Activated naive CD8-positive, alpha-beta T cell treated with anti-CD3 and anti-CD28 coated beads for 36 hours (primary cell): ENCODE data around the gene PCSK1N. TPM values are rescaled to one million over a fixed set of nuclear protein-coding genes. Genes with fewer than 3 reads are reported as not detected.

ENCODE experiments used
- DNase-seq: peaks from one replicate; pipeline ENCODE4 v3.0.0; 2021
- H3K27ac Mint-ChIP-seq: one replicate; pipeline ENCODE4 v1.8.0; 2022; ENCODE audit warnings: mild to moderate bottlenecking, moderate library complexity, mixed read lengths
- H3K27me3 Mint-ChIP-seq: one replicate; pipeline ENCODE4 v1.8.0; 2022; ENCODE audit warnings: mild to moderate bottlenecking, mixed read lengths
- H3K36me3 Mint-ChIP-seq: one replicate; pipeline ENCODE4 v1.8.0; 2021; ENCODE audit warnings: mild to moderate bottlenecking, mixed read lengths
- H3K4me1 Mint-ChIP-seq: one replicate; pipeline ENCODE4 v1.8.0; 2021; ENCODE audit warnings: mixed read lengths
- H3K4me3 Mint-ChIP-seq: one replicate; pipeline ENCODE4 v1.8.0; 2022; ENCODE audit warnings: mild to moderate bottlenecking, moderate library complexity, mixed read lengths
- H3K9me3 Mint-ChIP-seq: one replicate; pipeline ENCODE4 v1.8.0; 2022; ENCODE audit warnings: mixed read lengths
- total RNA-seq, 2 experiments: library from RNA; stranded (reverse); gene quantifications; one replicate each; pipeline ENCODE4 v1.2.3, GENCODE V29; 2021

PCSK1N gene
- total RNA-seq, 2 experiments from 2014 or later, result 1.4 to 1.8 TPM

DNA sequence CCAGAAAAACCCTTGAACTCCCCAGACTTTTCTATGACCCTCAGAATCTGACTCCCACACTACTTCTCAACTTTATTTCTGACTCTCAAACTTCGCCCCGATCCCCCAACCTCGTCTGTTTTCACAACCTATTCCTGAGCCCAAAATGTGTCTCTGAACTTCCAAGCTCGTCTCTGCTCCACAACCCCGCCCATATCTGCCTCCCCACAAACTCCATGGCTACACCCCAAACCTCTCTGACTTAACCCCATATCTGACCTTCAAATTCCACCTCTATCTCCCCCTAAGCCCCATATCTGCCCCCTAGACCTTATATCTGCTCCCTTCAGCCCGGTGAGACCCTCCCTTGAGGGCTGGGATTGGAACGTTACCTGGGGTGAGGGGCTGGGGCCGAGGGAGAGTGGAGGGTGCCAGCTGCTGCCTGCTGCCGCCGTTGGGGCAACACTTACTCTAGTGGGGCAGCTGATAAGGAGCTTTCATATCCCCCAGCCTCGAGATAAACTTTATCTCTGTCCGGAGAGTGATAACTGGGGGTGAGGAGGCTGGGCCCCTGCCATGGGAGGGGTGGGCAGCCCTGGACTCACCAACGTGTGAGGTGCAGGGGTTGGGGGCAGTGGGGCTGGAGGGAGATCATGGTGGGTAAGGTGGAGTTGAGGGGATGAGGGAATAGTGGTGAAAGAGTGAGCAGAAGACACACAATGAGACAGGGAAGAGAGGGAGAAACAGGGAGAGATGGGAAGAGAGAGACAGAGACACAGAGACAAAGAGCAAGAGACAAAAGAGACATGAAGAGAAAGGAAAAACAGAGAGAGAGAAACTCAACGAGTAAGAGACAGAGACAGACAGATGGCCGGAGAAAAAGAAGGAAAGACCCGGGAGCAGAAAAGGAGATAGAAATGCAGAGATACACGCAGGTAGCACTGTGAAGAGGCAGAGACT is 47.6 kb downstream of the PCSK1N start:
- no peaks in the 10 kb centered on the region for H3K27me3 Mint-ChIP-seq
- no peaks in the 10 kb centered on the region for H3K36me3 Mint-ChIP-seq
- no peak overlapping the region for H3K27ac Mint-ChIP-seq
- H3K4me3 Mint-ChIP-seq, result no peak overlapping the region
- H3K4me1 Mint-ChIP-seq, result peaks cover 2% of the 10 kb centered on the region
- H3K9me3 Mint-ChIP-seq, result no peaks in the 10 kb centered on the region
- no peak for DNase-seq

DNA sequence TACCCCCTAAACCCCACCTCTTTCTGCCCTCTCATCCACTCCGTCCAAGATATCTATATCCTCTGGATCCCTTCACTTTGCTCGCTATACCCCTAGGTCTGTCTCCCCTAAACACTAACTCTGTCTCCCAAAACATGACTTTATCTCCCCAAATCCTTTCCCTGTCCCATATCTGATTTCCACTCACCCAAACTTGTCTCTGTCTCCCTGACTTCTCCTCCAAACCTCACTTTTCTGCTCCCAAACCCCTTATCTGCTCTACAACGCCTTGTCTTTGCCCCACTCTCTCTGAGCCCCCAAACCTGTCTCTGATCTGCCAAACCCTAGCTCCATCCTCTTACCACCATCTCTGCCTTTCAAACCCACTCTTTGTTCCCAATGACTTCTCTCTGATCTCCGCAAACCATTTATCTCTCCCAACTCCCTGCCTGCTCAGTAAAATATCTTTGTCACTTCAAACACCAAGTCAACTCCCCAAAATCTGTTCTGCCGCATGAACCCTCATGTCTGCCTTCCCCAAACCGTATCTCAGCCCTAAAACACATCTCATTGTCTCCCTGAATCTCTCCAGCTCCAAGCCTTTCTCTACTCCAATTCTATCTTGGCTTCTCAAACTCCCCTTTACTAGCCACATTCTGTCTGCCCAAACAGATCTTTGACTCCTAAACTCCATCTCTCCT is 48.4 kb downstream of the PCSK1N start:
- Mint-ChIP-seq H3K4me1 (peaks cover 2% of the 10 kb centered on the region), H3K27ac (no peak overlapping the region), H3K27me3 (no peaks in the 10 kb centered on the region), H3K9me3 (no peaks in the 10 kb centered on the region), H3K36me3 (no peaks in the 10 kb centered on the region), H3K4me3 (no peak overlapping the region)
- no peak for DNase-seq

DNA sequence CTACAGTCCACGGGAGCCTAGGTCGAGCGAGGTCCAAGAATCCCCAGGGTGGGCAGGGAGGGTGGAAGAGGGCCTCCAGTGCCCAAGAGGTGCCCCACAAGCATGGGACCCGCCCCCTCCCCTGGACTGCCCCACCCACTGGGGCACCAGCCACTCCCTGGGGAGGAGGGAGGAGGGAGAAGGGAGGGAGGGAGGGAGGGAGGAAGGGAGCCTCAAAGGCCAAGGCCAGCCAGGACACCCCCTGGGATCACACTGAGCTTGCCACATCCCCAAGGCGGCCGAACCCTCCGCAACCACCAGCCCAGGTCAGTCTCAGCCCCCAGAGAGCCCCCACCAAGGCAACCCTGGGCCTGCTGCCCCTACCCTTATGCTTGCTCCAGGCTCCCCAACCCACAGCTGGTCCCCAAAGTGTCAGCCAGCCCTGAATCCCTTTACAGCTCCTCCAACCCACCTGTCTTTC is 49.0 kb downstream of the PCSK1N start, which contains the start of gene GATA1:
GATA1 (plus strand) TSS at position 250 of the 460 bp plus-strand sequence. CDS start 4,520 bp downstream, outside the sequence.
- Mint-ChIP-seq H3K36me3 (no peaks in the 10 kb centered on the region), H3K4me1 (peaks cover 2% of the 10 kb centered on the region), H3K9me3 (no peaks in the 10 kb centered on the region), H3K4me3 (no peak within 1 kb of the TSS), H3K27me3 (no peaks in the 10 kb centered on the region), H3K27ac (no peak within 1 kb of the TSS)
- no peak for DNase-seq

DNA sequence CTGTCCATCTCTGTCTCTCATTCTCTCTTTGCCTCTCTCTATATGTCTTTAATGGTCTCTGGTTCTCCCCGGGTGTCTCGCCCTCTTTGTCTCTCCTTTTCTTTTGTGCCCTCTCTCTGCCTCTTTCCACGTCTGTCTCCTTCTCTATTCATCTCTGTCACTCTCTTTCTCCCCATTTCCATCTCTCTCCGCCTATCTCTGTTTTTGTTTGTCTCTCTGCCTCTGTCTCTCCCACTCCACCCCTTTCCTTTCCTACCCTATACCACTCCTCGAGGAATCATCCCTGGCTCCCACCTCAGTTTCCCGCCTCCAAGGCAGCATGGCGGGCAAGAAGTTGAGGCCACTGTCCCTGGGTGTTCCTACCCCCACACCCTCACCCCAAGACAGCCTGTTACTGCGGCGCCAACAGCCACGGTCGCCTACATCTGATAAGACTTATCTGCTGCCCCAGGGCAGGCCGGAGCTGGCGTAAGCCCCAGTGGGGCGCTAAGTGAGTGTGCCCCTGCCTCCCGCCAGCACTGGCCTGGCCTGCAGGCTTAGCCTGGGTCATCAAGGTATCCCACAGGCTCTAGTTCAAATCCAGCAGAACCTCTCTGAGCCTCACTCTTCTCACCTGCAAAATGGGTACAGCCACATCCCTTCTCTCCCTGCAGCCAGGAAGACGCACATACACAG is 49.7 kb downstream of the PCSK1N start:
- H3K27me3 Mint-ChIP-seq, result no peaks in the 10 kb centered on the region
- no peaks in the 10 kb centered on the region for H3K9me3 Mint-ChIP-seq
- no peak overlapping the region for H3K4me3 Mint-ChIP-seq
- H3K36me3 Mint-ChIP-seq, result no peaks in the 10 kb centered on the region
- DNase-seq, result no peak
- H3K4me1 Mint-ChIP-seq, result peaks cover 2% of the 10 kb centered on the region
- H3K27ac Mint-ChIP-seq, result no peak overlapping the region

DNA sequence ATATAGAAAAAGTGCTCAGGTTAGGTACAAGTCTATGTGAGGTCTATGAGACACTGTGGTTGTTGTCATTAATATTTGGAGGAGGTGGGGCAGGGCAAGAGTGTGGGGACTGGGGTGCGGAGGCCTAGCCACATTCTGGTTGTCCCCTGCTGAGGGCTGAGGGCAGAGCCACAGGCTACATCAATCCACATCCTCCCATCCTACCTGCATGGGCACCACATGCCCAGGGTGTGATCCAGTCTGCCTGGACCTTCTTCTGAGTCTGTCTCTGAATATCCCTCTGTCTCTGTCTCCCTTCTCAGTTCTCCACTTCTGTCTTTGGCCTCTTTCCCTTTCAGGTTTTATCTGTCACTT is 50.2 kb downstream of the PCSK1N start:
- Mint-ChIP-seq H3K36me3 (no peaks in the 10 kb centered on the region), H3K27me3 (no peaks in the 10 kb centered on the region), H3K4me3 (no peak overlapping the region), H3K9me3 (no peaks in the 10 kb centered on the region), H3K4me1 (peaks cover 2% of the 10 kb centered on the region), H3K27ac (no peak overlapping the region)
- no peak for DNase-seq

DNA sequence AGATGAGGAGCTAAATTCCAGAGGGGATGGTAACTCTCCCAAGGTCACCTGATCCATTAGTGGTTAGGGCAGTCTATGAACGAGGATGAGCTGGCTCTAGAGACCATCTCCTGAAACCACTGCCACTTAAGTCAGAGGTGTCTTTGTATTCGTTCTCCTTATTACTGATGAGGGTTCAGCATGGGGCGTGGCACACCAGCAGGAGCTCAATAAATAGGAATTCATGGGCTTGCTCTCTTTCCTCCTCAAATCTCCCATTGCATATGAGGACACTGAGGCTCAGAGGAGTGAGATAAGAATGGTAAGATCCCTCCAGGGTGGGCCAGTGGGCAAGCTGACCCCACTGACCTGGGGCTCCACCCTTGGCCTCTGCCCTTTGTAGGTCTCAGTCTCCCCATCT is 50.7 kb downstream of the PCSK1N start:
- DNase-seq, result no peak
- no peaks in the 10 kb centered on the region for H3K36me3 Mint-ChIP-seq
- no peaks in the 10 kb centered on the region for H3K27me3 Mint-ChIP-seq
- H3K4me1 Mint-ChIP-seq, result peaks cover 2% of the 10 kb centered on the region
- H3K9me3 Mint-ChIP-seq, result no peaks in the 10 kb centered on the region
- no peak overlapping the region for H3K4me3 Mint-ChIP-seq
- no peak overlapping the region for H3K27ac Mint-ChIP-seq

DNA sequence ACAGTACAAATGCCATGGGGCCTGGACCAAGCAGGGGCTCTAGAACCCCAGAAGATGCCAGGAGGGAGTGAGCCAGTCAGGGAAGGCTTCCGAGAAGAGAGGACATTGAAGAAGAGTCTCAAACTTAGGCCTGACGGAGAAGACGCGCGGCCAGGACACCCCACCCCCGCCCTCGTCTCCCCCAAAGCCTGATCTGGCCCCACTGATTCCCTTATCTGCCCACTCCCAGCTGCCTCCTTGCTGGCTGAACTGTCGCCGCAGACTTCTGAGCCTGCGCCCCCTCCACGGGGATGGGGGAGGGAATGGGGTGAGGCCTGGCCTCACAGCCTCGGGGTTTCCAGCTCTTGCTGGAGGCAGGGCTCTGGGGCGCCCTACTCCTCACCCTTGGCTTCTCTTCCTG is 52.6 kb downstream of the PCSK1N start:
- H3K36me3 Mint-ChIP-seq, result no peaks in the 10 kb centered on the region
- H3K27ac Mint-ChIP-seq, result no peak overlapping the region
- H3K4me3 Mint-ChIP-seq, result no peak overlapping the region
- H3K27me3 Mint-ChIP-seq, result no peaks in the 10 kb centered on the region
- no peaks in the 10 kb centered on the region for H3K4me1 Mint-ChIP-seq
- H3K9me3 Mint-ChIP-seq, result no peaks in the 10 kb centered on the region
- no peak for DNase-seq

DNA sequence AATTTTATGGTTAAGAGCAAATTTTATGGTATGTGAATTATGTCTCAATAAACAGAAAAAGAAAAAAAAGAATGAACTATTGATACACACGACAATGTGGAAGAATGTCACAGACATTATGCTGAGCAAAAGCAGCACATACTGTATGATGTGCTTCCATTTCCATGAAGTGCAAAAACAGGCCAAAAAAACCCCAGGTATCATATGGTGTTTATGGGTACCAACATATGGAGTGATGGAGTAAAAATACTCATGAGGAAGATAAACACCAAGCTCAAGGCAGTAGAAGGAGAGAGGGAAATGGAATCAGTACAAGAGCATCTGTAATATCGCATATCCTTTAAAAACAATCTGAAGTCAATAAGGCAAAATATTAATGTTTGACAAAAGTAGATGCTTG is 53.2 kb downstream of the PCSK1N start:
- Mint-ChIP-seq H3K27me3 (no peaks in the 10 kb centered on the region), H3K36me3 (no peaks in the 10 kb centered on the region), H3K9me3 (no peaks in the 10 kb centered on the region), H3K4me3 (no peak overlapping the region), H3K4me1 (no peaks in the 10 kb centered on the region), H3K27ac (no peak overlapping the region)
- DNase-seq, result no peak

DNA sequence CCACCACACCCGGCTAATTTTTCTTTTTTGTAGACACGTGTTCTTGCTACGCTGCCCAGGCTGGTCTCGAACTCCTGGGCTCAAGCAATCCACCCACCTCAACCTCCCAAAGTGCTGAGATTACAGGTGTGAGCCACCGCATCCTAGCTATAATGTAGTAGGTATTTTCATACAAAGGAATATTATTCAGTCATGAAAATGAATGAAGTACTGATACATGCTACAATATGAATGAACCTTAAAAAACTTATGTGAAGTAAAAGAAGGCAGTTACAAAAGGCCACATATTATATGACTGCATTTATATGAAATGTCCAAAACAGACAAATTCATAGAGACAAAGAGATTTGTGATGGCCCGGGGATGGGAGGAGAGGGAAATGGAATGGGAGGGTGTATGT is 53.7 kb downstream of the PCSK1N start:
- Mint-ChIP-seq H3K36me3 (no peaks in the 10 kb centered on the region), H3K27ac (no peak overlapping the region), H3K4me1 (no peaks in the 10 kb centered on the region), H3K27me3 (no peaks in the 10 kb centered on the region), H3K4me3 (no peak overlapping the region), H3K9me3 (no peaks in the 10 kb centered on the region)
- DNase-seq, result no peak

Other genes starting within 250 kb of the PCSK1N start
- gene WDR13, start 238.1 kb downstream of the PCSK1N start, total RNA-seq, result 10 to 100 TPM; 32.6 to 40.6 TPM
- gene WAS, start 151.8 kb downstream of the PCSK1N start, total RNA-seq, result 10 to 100 TPM; 87.8 to 89.8 TPM
- 10 to 100 TPM; 31.9 to 32.8 TPM for gene SUV39H1, start 138.9 kb downstream of the PCSK1N start, total RNA-seq
- not detected for gene GLOD5, start 73.9 kb downstream of the PCSK1N start, total RNA-seq
- gene GATA1, start 49.0 kb downstream of the PCSK1N start, total RNA-seq, result not detected
- gene HDAC6, start 33.5 kb downstream of the PCSK1N start, total RNA-seq, result 10 to 100 TPM; 45.3 to 50.0 TPM
- gene ERAS, start 9.1 kb downstream of the PCSK1N start, total RNA-seq, result under 1 TPM; 0.54 to 0.70 TPM
- 10 to 100 TPM; 57.8 to 60.5 TPM for gene TIMM17B, start 62.2 kb upstream of the PCSK1N start, total RNA-seq
- 10 to 100 TPM; 84.3 to 85.7 TPM for gene PQBP1, start 62.3 kb upstream of the PCSK1N start, total RNA-seq
- gene SLC35A2, start 76.0 kb upstream of the PCSK1N start, total RNA-seq, result 10 to 100 TPM; 20.8 to 24.0 TPM
- 100 to 1,000 TPM; 213 to 219 TPM for gene PIM2, start 83.4 kb upstream of the PCSK1N start, total RNA-seq
- gene OTUD5, start 122.0 kb upstream of the PCSK1N start, total RNA-seq, result 10 to 100 TPM; 57.3 to 59.5 TPM
- gene KCND1, start 136.2 kb upstream of the PCSK1N start, total RNA-seq, result 1 to 10 TPM; 1.2 to 1.3 TPM
- 10 to 100 TPM; 53.7 to 54.3 TPM for gene GRIPAP1, start 166.7 kb upstream of the PCSK1N start, total RNA-seq
- gene TFE3, start 207.7 kb upstream of the PCSK1N start, total RNA-seq, result 10 to 100 TPM; 21.0 to 23.3 TPM
- 1 to 10 TPM; 3.7 to 4.3 TPM for gene CCDC120, start 223.4 kb upstream of the PCSK1N start, total RNA-seq
- 10 to 100 TPM; 10.1 to 11.9 TPM for gene PRAF2, start 238.4 kb upstream of the PCSK1N start, total RNA-seq
- gene WDR45, start 244.3 kb upstream of the PCSK1N start, total RNA-seq, result 10 to 100 TPM; 23.7 to 31.1 TPM